GM19455 (cell line): ENCODE measurements around the gene C7orf33.

Experiments
- ATAC-seq: cut with Tn5 transposase; IDR thresholded peaks from one replicate; pipeline ENCODE4 v1.9.1; 2021; ENCODE audit not compliant: unreplicated experiment

Gene C7orf33

GRCh38 chr7:148625342-148625741, 34.8 kb downstream of the C7orf33 start:
- ATAC-seq = no peak

DNA sequence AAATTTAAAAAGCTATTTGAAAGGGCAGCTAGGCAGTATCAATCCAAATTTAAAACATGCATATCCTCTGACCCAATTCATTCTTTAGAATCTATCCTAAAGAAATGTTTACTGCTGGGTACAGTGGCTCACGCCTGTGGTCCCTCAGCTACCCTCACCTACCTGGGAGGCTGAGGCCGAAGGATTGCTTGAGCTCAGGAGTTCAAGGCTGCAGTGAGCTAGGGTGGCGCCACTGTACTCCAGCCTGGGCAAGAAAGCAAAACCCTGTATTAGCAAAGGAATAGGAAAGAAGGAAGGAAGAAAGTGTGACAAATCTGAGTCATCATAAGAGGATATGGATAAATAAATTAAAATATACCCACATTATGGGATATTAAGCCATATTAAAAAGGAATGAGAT, 36.3 kb downstream of the C7orf33 start:
- ATAC-seq = no peak

GRCh38 chr7:148628011-148628410, 37.4 kb downstream of the C7orf33 start:
- no peak for ATAC-seq

DNA sequence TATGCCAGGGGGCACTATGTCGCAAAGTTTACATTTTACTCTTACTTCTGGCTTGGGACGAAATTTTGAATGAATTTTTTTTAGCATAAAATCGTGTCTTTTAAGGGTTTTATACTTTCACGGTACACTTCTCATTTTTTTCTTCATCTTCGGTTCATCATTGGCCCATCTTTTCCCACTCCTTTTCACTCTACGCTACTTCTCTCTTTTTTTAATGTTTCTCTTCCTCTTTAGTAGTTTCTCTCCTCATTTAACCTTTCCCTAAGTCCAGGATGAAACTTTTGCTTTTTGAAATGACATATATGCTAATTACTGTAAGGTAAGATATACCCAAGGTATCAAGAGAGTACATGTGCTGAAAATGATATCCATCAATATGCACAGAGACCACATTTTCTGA, 39.5 kb downstream of the C7orf33 start:
- no peak for ATAC-seq

DNA sequence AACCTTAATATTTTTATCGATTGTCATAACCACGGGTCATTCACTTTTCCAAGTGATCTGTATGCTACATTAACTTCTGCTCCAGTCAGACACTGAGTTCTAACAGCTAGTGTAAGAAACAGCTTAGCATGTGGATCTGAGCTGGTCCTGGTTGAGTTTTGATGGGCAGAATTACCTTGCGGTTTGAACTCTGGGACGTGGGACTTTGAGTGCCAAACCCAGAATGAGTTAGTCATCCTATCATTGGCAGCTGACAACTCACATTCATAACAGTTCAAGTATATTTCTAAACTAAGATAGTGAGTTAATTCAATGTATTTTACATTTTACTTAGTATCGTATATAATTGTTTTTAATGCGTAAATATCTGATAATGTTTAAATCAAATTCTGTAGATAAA, 43.2 kb downstream of the C7orf33 start:
- ATAC-seq = no peak

- ATAC-seq = no peak
Observed at GRCh38 chr7:148637094-148637493, 46.5 kb downstream of the C7orf33 start.

DNA sequence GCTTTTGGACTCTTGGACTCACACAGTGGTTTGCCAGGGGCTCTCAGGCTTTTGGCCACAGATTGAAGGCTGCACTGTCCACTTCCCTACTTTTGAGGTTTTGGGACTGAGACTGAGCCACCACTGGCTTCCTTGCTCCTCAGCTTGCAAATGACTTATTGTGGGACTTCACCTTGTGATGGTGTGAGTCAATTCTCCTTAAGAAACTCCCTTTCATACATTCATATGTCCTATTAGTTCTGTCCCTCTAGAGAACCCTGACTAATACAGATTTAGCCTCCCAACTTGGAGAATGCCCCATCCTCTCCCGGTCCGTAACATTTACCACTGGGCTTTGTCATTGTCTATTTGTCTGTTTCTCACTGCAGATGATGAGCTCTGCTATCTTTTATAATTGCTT, 55.3 kb downstream of the C7orf33 start:
- ATAC-seq = no peak

GRCh38 chr7:148650232-148650858, 59.8 kb downstream of the C7orf33 start:
- ATAC-seq = no peak

DNA sequence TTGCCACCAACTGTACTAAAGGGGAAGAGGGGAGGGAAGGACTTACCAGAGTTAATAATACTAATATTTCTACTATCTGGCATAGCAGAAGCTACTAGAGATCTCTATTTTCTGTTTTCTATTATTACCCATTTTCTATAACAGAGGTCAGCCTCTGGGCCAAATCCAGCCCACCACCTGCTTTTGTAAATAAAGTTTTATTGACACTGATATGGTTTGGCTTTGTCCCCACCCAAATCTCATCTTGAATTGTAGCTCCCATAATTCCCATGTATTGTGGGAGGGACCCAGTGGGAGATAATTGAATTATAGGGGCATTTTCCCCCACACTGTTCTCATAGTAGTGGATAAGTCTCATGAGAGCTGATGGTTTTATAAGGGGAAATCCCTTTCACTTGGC, 62.2 kb downstream of the C7orf33 start:
- no peak for ATAC-seq

- no peak for ATAC-seq
Observed at GRCh38 chr7:148657929-148658328, 67.4 kb downstream of the C7orf33 start.

DNA sequence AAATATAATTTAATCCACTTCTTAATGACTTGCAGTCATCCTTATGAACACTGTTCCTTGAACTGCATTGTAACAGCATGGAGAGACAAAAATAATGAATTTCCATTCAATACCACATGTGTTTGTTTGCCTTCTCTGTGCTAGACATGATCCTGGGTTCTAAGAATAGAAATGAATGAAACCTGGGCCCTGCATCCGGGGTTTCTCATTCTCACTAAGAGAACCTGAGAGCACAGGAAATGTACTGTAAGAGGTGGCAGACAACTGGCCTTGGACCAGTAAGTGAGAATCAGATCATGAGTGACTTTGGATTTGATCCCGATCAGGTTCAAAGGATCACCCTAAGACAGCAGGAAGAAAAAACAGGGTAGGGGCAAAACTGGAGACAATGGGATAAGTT, 70.9 kb downstream of the C7orf33 start:
- no peak for ATAC-seq

DNA sequence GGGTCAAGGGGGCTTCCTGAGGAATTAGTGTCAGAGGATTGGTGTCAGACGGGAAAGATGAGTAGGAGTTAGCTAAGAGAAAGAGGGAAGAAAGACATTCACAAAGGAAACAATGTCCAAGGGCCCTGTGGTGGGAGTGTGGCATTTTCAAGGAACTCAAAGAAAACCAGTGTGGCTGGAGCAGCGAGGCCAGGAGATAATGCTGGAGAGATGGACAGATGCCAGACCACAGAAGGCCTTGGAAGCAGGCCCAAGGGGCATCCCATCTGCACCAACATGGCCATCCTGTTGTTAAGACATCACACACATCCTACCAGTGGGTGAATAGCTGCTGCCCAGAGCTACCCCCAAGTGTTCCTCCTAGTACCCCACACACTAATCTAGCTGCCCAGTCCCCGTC, 72.1 kb downstream of the C7orf33 start:
- no peak for ATAC-seq

DNA sequence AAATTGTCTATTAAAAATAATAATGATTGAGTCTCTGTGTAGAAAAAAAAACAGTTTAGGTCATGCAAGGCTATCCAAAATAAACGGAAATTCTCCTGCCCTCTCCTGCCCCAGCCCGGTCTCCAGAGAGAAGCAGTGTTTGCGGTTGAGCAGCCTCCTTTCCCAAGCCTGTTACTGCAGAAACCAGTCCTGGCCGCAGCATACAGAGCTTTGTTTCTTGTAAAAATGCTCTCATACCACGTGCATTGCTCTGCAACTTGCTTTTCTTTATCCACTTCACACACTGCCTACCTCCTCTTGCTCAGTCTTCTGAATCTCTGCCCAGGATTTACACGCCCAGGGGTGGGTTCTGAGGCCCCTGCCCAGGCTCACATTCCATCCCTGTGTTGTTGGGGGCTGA, 73.8 kb downstream of the C7orf33 start:
- no peak for ATAC-seq

DNA sequence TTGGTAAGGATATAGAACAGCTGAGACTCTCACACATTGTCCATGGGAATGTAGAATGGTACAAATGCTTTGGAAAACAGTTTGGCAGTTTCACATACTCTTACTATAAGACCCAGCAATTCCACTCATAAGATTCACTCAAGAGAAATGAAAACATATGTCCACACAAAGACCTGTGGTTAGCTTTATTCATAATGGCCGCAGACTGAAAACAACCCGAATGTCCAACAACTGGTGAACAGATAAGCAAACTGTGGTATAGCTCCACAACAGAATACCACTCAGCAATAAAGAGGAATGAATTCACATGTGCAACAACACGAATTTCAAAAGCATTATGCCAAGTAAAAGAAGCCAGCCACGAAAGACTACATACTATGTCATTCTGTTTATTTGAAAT, 74.7 kb downstream of the C7orf33 start:
- ATAC-seq = no peak
